Cardiac muscle cell (in vitro differentiated cells and primary cell): ENCODE results near the gene SMAD1. TPM values are rescaled to one million over a fixed set of nuclear protein-coding genes. Genes with fewer than 3 reads are reported as not detected.
"Not testable (repeated sequence)": the region's sequence is repeated elsewhere in the genome, so short reads cannot be mapped to it uniquely, and the experiment has no call there.

ENCODE experiments used
- DNase-seq, 2 donors: peaks; one replicate each; pipeline versions ENCODE4 v3.0.0 to v3.0.0-alpha.2; 2010 to 2017; ENCODE audit warnings: low read depth in 1 of 2, low spot score in 1 of 2
- H3K27ac ChIP-seq: fragments of 200-600 bp; sonication (generic); 2 replicates; pipeline ENCODE4 v1.5.1; 2016
- H3K27me3 ChIP-seq: fragments of 200-600 bp; sonication (generic); 2 replicates; pipeline ENCODE4 v1.6.0; 2016; ENCODE audit warnings: control low read depth
- H3K36me3 ChIP-seq: fragments of 200-600 bp; sonication (generic); 2 replicates; pipeline ENCODE4 v1.5.1; 2016; ENCODE audit warnings: control low read depth
- H3K4me1 ChIP-seq: fragments of 200-600 bp; sonication (generic); 2 replicates; pipeline ENCODE4 v1.8.1; 2017; ENCODE audit warnings: low read depth, mild to moderate bottlenecking, mixed run types
- H3K4me3 ChIP-seq: fragments of 200-600 bp; sonication (generic); 2 replicates; pipeline ENCODE4 v1.5.1; 2016; ENCODE audit warnings: mild to moderate bottlenecking
- H3K9me3 ChIP-seq: fragments of 200-600 bp; sonication (generic); 2 replicates; pipeline ENCODE4 v1.5.1; 2017; ENCODE audit warnings: low read depth, mild to moderate bottlenecking, control low read depth
- polyA plus RNA-seq: library from polyadenylated mRNA; unstranded; fragments of >200 nt; fragmentation: Nextera tagmentation; extraction: Ambion mirVana; gene quantifications from 2 replicates; pipeline ENCODE4 v1.2.1, GENCODE V29; 2016
- total RNA-seq: library from RNA; depleted of rRNA; stranded (reverse); fragments of >200 nt; gene quantifications from 2 replicates; pipeline ENCODE4 v1.2.3, GENCODE V29; 2016
- TF ChIP-seq, protein P1 (sequence below): IDR thresholded peaks from 2 replicates; pipeline ENCODE4 v1.5.1; 2012; ENCODE audit warnings: low read depth, mild to moderate bottlenecking, low read length

Gene SMAD1
- total and polyA plus RNA-seq, 2 experiments from 2014 or later: 28.0 to 29.3 TPM

GRCh38 chr4:145583191-145584055 is 101.8 kb downstream of the SMAD1 start:
- TF ChIP-seq, protein P1, sequence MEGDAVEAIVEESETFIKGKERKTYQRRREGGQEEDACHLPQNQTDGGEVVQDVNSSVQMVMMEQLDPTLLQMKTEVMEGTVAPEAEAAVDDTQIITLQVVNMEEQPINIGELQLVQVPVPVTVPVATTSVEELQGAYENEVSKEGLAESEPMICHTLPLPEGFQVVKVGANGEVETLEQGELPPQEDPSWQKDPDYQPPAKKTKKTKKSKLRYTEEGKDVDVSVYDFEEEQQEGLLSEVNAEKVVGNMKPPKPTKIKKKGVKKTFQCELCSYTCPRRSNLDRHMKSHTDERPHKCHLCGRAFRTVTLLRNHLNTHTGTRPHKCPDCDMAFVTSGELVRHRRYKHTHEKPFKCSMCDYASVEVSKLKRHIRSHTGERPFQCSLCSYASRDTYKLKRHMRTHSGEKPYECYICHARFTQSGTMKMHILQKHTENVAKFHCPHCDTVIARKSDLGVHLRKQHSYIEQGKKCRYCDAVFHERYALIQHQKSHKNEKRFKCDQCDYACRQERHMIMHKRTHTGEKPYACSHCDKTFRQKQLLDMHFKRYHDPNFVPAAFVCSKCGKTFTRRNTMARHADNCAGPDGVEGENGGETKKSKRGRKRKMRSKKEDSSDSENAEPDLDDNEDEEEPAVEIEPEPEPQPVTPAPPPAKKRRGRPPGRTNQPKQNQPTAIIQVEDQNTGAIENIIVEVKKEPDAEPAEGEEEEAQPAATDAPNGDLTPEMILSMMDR: no peak
- no peaks in the 10 kb centered on the region for H3K36me3 ChIP-seq
- peak in 1 of 2 donors; percentile 10 for DNase-seq

DNA sequence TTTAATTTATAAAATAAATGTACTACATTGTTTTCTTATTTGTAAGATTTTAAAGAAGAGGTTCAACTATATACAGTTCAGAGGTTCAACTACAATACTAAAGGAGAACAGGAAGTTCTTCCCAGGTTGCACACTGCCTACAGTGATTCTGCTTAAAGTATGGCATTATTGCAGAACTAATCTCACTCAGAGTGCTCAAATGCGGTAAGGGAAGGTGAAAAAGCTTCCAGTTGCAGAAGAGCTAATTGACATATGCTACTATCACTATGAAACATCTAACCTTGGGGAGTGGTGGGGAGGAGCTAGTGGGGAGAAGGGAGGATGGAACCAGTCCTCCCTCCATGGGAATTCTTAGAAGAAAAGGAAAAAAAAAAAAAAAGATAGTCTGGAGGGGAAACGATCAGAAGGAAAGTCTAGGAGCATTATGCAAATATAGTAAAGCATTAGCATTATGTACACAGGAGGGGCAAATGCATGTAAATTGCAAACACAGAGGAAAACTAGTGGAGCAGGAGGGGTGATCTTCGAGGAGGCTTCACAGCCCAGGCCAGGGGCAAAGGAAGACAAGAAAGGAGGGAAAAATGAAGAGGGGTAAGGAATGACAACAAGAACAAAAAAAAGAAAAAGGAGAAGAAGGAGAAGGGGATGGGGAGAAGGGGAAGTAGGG is 105.6 kb downstream of the SMAD1 start:
- Histone ChIP-seq H3K27ac (no peak overlapping the region), H3K4me3 (no peak overlapping the region), H3K36me3 (no peaks in the 10 kb centered on the region), H3K4me1 (no peaks in the 10 kb centered on the region), H3K9me3 (no peaks in the 10 kb centered on the region), H3K27me3 (no peaks in the 10 kb centered on the region)
- DNase-seq: no peak
- TF ChIP-seq, protein P1: no peak

More at GRCh38 chr4:145583191-145584055, 101.8 kb downstream of the SMAD1 start:
- Histone ChIP-seq H3K9me3 (no peaks in the 10 kb centered on the region), H3K4me3 (no peak overlapping the region), H3K27me3 (no peaks in the 10 kb centered on the region), H3K4me1 (no peaks in the 10 kb centered on the region), H3K27ac (no peak overlapping the region)

- not testable (repeated sequence) for DNase-seq, H3K4me3 ChIP-seq, H3K27ac ChIP-seq, H3K27me3 ChIP-seq, H3K36me3 ChIP-seq, H3K9me3 ChIP-seq, H3K4me1 ChIP-seq
Observed at GRCh38 chr4:145589381-145589780, 107.7 kb downstream of the SMAD1 start.

DNA sequence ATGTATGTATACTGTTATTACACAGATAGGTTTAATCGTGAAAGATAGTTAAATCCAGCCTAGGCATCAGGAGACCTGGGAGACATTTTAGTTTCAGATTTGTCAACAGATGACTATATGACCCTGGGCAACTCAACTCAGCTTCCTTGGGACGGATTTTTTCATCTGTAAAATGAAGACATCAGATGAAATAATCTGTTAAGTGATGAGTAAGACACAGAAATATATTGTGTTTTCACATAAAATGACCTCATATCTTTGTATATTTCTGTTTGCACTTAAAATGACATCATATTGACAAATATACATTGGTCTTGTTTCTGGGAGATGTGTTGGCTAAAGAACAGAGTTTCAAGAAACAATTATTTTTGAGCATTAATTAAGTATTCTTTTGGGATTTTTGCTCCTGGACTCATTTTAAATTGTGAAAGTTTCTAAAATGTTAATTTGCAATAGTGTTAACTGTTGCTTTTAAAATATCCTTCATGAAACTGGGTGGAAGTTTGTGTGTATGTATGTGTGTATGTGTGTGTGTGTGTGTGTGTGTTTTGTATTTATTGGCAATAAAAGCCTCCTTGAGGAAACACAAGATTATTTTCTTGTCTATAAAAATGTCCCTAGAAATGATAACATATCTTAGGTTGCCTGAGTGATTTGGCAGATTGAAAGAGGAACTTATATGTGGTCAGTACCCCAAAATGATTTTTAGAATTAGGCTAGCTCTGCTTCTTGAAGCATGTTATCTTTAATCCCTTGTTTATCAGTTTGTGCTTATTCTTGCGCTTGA is 108.5 kb downstream of the SMAD1 start:
- TF ChIP-seq, protein P1: no peak
- Histone ChIP-seq H3K9me3 (no peaks in the 10 kb centered on the region), H3K4me1 (no peaks in the 10 kb centered on the region), H3K27ac (no peak overlapping the region), H3K4me3 (no peak overlapping the region), H3K36me3 (no peaks in the 10 kb centered on the region), H3K27me3 (no peaks in the 10 kb centered on the region)
- no peak for DNase-seq

GRCh38 chr4:145602129-145602760 is 120.6 kb downstream of the SMAD1 start:
- Histone ChIP-seq H3K9me3 (no peaks in the 10 kb centered on the region), H3K27ac (no peak overlapping the region), H3K27me3 (no peaks in the 10 kb centered on the region), H3K4me3 (no peak overlapping the region), H3K36me3 (no peaks in the 10 kb centered on the region), H3K4me1 (no peaks in the 10 kb centered on the region)
- DNase-seq: no peak
- TF ChIP-seq, protein P1: no peak
